ENCODE measurements around the gene C10orf143.

C10orf143 gene

DNA sequence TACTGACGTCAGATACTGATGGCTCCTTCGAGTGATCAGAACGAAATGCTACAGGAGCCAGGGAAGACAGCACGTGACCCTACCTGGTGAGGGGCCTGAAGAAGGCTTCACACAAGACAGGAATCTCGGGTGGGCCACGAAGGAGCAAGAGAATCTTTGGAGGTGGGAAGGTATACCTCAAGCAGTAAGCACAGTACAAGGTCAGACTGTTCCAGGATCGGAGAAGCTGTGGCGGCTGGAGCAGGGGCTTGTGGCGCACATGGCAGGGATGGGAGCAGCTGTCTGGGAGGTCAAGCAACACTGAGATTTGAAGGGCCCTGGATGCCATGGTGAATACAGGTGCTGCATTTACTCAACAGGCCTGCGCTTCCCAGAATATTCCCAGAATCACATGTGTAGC lies 45.4 kb downstream of the C10orf143 start:
- TF ChIP-seq SUZ12 (IDR thresholded peaks at IDR 0.05) (no peak), BHLHE40 (IDR thresholded peaks at IDR 0.05; ENCODE audit: borderline replicate concordance) (no peak), TARDBP (IDR thresholded peaks at IDR 0.05) (no peak), ZNF384 (IDR thresholded peaks at IDR 0.05) (no peak), L3MBTL2 (conservative IDR thresholded peaks at IDR 0.05) (no peak), HDGF (IDR thresholded peaks at IDR 0.05; ENCODE audit: borderline replicate concordance) (no peak), FOXM1 (IDR thresholded peaks at IDR 0.05; ENCODE audit: borderline replicate concordance) (no peak), SP1 (IDR thresholded peaks at IDR 0.05) (no peak), LEF1 (IDR thresholded peaks at IDR 0.05; ENCODE audit: borderline replicate concordance) (no peak), ARNT (IDR thresholded peaks at IDR 0.05) (no peak), FOXA1 (IDR thresholded peaks at IDR 0.05) (no peak), ELF4 (IDR thresholded peaks at IDR 0.05) (no peak), CTBP1 (IDR thresholded peaks at IDR 0.05; ENCODE audit: borderline replicate concordance) (no peak), FOXK2 (IDR thresholded peaks at IDR 0.05) (no peak)
- TF ChIP-seq, protein P1, sequence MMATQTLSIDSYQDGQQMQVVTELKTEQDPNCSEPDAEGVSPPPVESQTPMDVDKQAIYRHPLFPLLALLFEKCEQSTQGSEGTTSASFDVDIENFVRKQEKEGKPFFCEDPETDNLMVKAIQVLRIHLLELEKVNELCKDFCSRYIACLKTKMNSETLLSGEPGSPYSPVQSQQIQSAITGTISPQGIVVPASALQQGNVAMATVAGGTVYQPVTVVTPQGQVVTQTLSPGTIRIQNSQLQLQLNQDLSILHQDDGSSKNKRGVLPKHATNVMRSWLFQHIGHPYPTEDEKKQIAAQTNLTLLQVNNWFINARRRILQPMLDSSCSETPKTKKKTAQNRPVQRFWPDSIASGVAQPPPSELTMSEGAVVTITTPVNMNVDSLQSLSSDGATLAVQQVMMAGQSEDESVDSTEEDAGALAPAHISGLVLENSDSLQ (IDR thresholded peaks at IDR 0.05), result no peak
- no peak for DNase-seq (ENCODE audit: extremely low spot score)
- POLR2A ChIA-PET, result no interaction called here
- CTCF ChIA-PET, result no interaction called here

DNA sequence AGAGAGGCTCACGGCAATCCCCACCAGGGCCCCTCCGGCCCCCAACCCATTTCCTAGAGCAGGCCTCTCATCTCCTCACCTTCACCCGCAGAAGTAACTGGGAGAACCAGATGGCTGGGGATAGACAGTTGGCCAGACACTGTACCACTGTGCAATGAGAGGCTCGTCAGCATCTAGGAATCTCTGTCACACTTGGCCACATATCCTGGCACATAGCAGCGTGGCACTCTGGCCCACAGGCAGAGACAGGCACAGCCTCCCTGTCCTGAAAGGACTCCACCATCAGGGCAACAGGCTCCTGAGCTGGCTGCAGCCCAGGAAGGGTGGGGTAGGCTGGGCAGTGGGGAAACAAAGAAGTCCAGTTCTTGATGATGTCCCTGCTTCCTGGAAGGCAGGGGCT lies 45.8 kb downstream of the C10orf143 start:
- POLR2A ChIA-PET, result no interaction called here
- CTCF ChIA-PET, result no interaction called here
- DNase-seq (ENCODE audit: extremely low spot score), result no peak
- TF ChIP-seq ARNT (IDR thresholded peaks at IDR 0.05), result no peak
- TF ChIP-seq NFRKB (IDR thresholded peaks at IDR 0.05), result no peak
- TF ChIP-seq LEF1 (IDR thresholded peaks at IDR 0.05; ENCODE audit: borderline replicate concordance), result no peak
- no peak for TF ChIP-seq ZNF384 (IDR thresholded peaks at IDR 0.05)
- no peak for TF ChIP-seq ELF4 (IDR thresholded peaks at IDR 0.05)
- no peak for TF ChIP-seq FOXK2 (IDR thresholded peaks at IDR 0.05)

DNA sequence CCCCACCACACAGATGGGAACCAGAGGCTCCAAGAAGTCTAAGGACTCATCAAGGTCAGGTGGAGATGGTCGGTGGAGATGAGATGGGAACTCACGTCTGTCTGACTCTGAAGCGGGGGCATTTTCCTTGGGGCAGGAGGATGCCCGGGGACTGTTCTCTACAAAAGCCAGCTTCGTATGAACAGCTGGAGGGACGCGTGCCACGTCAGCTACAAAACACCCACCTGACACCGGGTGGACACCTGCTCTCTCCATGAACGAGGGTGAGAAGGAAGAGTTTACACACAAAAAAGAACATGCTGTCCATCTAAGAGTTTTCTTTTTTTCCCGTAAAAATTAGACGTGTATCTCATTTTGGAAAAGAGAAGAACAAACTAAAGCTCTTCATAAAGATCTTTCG lies 47.7 kb downstream of the C10orf143 start:
- ChIA-PET POLR2A (interaction anchor here (2.2 kb wide), 1 partner anchor 48 kb away, joined by 5 read pairs; the partner anchor contains the start of gene C10orf143), CTCF (no interaction called here)
- DNase-seq (ENCODE audit: extremely low spot score), result no peak
- TF ChIP-seq BHLHE40 (IDR thresholded peaks at IDR 0.05; ENCODE audit: borderline replicate concordance) (no peak), FOXK2 (IDR thresholded peaks at IDR 0.05) (no peak), TARDBP (IDR thresholded peaks at IDR 0.05) (no peak)

DNA sequence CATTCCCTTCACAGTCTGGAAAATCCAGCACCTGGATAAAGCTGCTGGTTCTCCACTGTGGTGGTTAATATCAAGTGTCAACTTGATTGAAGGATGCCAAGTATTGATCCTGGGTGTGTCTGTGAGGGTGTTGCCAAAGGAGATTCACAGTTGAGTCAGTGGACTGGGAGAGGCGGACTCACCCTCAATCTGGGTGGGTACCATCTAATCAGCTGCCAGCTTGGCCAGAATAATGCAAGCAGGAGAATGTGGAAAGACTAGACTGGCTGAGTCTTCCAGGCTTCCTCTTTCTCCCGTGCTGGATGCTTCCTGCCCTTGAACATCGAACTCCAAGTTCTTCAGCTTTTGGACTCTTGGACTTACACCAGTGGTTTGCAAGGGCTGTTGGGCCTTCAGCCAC lies 48.4 kb downstream of the C10orf143 start:
- DNase-seq (ENCODE audit: extremely low spot score), result no peak
- ChIA-PET CTCF (no interaction called here), POLR2A (interaction anchor here (2.2 kb wide), 1 partner anchor 48 kb away, joined by 5 read pairs; the partner anchor contains the start of gene C10orf143)
- TF ChIP-seq ARNT (IDR thresholded peaks at IDR 0.05) (no peak), LEF1 (IDR thresholded peaks at IDR 0.05; ENCODE audit: borderline replicate concordance) (no peak), FOXA1 (IDR thresholded peaks at IDR 0.05) (no peak), ZNF384 (IDR thresholded peaks at IDR 0.05) (no peak)
- TF ChIP-seq, protein P1 (IDR thresholded peaks at IDR 0.05), result no peak

DNA sequence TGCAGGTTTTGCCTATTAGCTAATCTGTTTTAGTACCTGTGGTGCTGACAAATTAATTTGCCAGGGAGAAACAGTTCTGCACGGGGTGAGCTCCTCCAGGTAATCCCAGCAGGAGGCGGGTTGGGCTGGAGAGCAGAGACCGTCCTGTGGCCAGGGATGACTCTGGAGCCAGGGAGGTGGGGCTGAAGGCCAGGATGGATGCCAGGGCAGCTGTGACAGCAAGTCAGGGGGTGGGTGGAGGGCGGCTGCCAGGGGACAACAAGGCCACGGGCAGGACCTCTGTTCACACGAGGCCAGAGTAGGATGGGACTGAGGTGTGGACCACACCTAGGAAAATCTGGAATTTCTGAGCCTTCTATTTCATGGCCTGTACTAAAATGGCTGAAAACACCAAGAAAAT lies 48.9 kb downstream of the C10orf143 start:
- TF ChIP-seq LEF1 (IDR thresholded peaks at IDR 0.05; ENCODE audit: borderline replicate concordance), result no peak
- no peak for TF ChIP-seq ZNF384 (IDR thresholded peaks at IDR 0.05)
- TF ChIP-seq TARDBP (IDR thresholded peaks at IDR 0.05), result no peak
- TF ChIP-seq NFRKB (IDR thresholded peaks at IDR 0.05), result no peak
- TF ChIP-seq FOXA1 (IDR thresholded peaks at IDR 0.05), result no peak
- no peak for TF ChIP-seq HDGF (IDR thresholded peaks at IDR 0.05; ENCODE audit: borderline replicate concordance)
- TF ChIP-seq FOXK2 (IDR thresholded peaks at IDR 0.05), result no peak
- no peak for TF ChIP-seq ARNT (IDR thresholded peaks at IDR 0.05)
- no peak for TF ChIP-seq CTBP1 (IDR thresholded peaks at IDR 0.05; ENCODE audit: borderline replicate concordance)
- no peak for TF ChIP-seq SUZ12 (IDR thresholded peaks at IDR 0.05)
- TF ChIP-seq, protein P1 (IDR thresholded peaks at IDR 0.05), result no peak
- TF ChIP-seq BHLHE40 (IDR thresholded peaks at IDR 0.05; ENCODE audit: borderline replicate concordance), result no peak
- no peak for TF ChIP-seq ELF4 (IDR thresholded peaks at IDR 0.05)
- no peak for TF ChIP-seq SP1 (IDR thresholded peaks at IDR 0.05)
- TF ChIP-seq FOXM1 (IDR thresholded peaks at IDR 0.05; ENCODE audit: borderline replicate concordance), result no peak
- TF ChIP-seq L3MBTL2 (conservative IDR thresholded peaks at IDR 0.05), result no peak
- POLR2A ChIA-PET, result no interaction called here
- DNase-seq (ENCODE audit: extremely low spot score), result no peak
- CTCF ChIA-PET, result no interaction called here

DNA sequence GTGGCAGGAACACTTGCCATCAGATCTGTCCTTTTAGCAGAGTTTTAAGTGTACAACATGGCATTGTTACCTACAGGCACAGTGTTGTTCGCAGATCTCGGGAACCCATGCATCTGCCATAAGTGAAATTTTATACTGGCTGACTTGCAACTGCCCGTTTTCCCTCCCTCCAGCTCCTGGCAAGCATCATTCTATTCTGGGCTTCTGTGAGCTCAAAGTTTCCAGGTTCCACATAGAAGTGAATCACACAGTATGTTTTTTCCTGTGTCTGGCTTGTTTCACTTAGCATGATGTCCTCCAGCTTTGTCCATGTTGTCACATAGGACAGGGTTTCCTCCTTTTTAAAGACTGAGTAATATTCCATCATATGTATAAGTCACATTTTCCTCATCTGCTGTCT lies 56.6 kb downstream of the C10orf143 start:
- no peak for TF ChIP-seq SP1 (IDR thresholded peaks at IDR 0.05)
- TF ChIP-seq FOXM1 (IDR thresholded peaks at IDR 0.05; ENCODE audit: borderline replicate concordance), result no peak
- no peak for TF ChIP-seq L3MBTL2 (conservative IDR thresholded peaks at IDR 0.05)
- no peak for TF ChIP-seq LEF1 (IDR thresholded peaks at IDR 0.05; ENCODE audit: borderline replicate concordance)
- no peak for TF ChIP-seq FOXK2 (IDR thresholded peaks at IDR 0.05)
- no peak for TF ChIP-seq FOXA1 (IDR thresholded peaks at IDR 0.05)
- TF ChIP-seq ELF4 (IDR thresholded peaks at IDR 0.05), result no peak
- no peak for TF ChIP-seq SUZ12 (IDR thresholded peaks at IDR 0.05)
- TF ChIP-seq CTBP1 (IDR thresholded peaks at IDR 0.05; ENCODE audit: borderline replicate concordance), result no peak
- TF ChIP-seq ZNF384 (IDR thresholded peaks at IDR 0.05), result no peak
- no peak for TF ChIP-seq HDGF (IDR thresholded peaks at IDR 0.05; ENCODE audit: borderline replicate concordance)
- TF ChIP-seq BHLHE40 (IDR thresholded peaks at IDR 0.05; ENCODE audit: borderline replicate concordance), result no peak
- TF ChIP-seq, protein P1 (IDR thresholded peaks at IDR 0.05), result no peak
- TF ChIP-seq NFRKB (IDR thresholded peaks at IDR 0.05), result no peak
- TF ChIP-seq ARNT (IDR thresholded peaks at IDR 0.05), result no peak
- TF ChIP-seq TARDBP (IDR thresholded peaks at IDR 0.05), result no peak
- ChIA-PET CTCF (no interaction called here), POLR2A (no interaction called here)
- DNase-seq (ENCODE audit: extremely low spot score), result no peak
